HG03064 (cell line): ENCODE results near the gene KIAA0753.

ENCODE experiments used
- ATAC-seq: cut with Tn5 transposase; IDR thresholded peaks from one replicate; pipeline ENCODE4 v1.9.1; 2021; ENCODE audit warnings: low read depth; ENCODE audit not compliant: unreplicated experiment

The KIAA0753 gene

GRCh38 chr17:6643451-6644125 lies 3.1 kb upstream of the KIAA0753 start:
- no peak for ATAC-seq

GRCh38 chr17:6642592-6642991 lies 2.1 kb upstream of the KIAA0753 start:
- no peak for ATAC-seq

GRCh38 chr17:6641247-6641863 lies 844 bp upstream of the KIAA0753 start:
- peak; percentile 16 for ATAC-seq

- no peak for ATAC-seq
Measured at GRCh38 chr17:6639586-6640535, 650 bp downstream of the KIAA0753 start.

- no peak for ATAC-seq
Measured at GRCh38 chr17:6639014-6639585, 1.4 kb downstream of the KIAA0753 start.

GRCh38 chr17:6638046-6638908 lies 2.2 kb downstream of the KIAA0753 start:
- no peak for ATAC-seq

GRCh38 chr17:6637458-6637840 lies 3.1 kb downstream of the KIAA0753 start:
- no peak for ATAC-seq

- no peak for ATAC-seq
Measured at GRCh38 chr17:6636616-6637457, 3.7 kb downstream of the KIAA0753 start.

GRCh38 chr17:6636105-6636504 lies 4.4 kb downstream of the KIAA0753 start:
- no peak for ATAC-seq

GRCh38 chr17:6633263-6633662 lies 7.2 kb downstream of the KIAA0753 start:
- ATAC-seq = no peak

GRCh38 chr17:6632530-6632929 lies 8.0 kb downstream of the KIAA0753 start:
- ATAC-seq = no peak

GRCh38 chr17:6630390-6630789 lies 10.1 kb downstream of the KIAA0753 start:
- no peak for ATAC-seq

GRCh38 chr17:6627019-6627418 lies 13.5 kb downstream of the KIAA0753 start:
- ATAC-seq = no peak

GRCh38 chr17:6626616-6627015 lies 13.9 kb downstream of the KIAA0753 start:
- ATAC-seq = no peak

GRCh38 chr17:6623941-6624340 lies 16.6 kb downstream of the KIAA0753 start:
- ATAC-seq = no peak

- ATAC-seq = no peak
Measured at GRCh38 chr17:6611231-6611630, 29.3 kb downstream of the KIAA0753 start.

- no peak for ATAC-seq
Measured at GRCh38 chr17:6610011-6610410, 30.5 kb downstream of the KIAA0753 start.

GRCh38 chr17:6608321-6608720 lies 32.2 kb downstream of the KIAA0753 start:
- ATAC-seq = no peak

GRCh38 chr17:6605142-6605541 lies 35.4 kb downstream of the KIAA0753 start:
- ATAC-seq = no peak
